Measurements from ENCODE around the gene AKT2.
A peak's percentile ranks its signal among the peaks of the same experiment; 100 is the strongest.
"Not testable (repeated sequence)": the region's sequence is repeated elsewhere in the genome, so short reads cannot be mapped to it uniquely, and the experiment has no call there.

The AKT2 gene

GRCh38 chr19:40284501-40285352 lies at the start of gene AKT2:
AKT2 (minus strand) TSS chr19:40285345; CDS start chr19:40265267, 20,078 bp downstream.
- DNase-seq (ENCODE audit: low spot score) = peak; percentile 43

GRCh38 chr19:40333083-40333482 lies 47.9 kb upstream of the AKT2 start:
- DNase-seq (ENCODE audit: low spot score) = not testable (repeated sequence)

GRCh38 chr19:40332669-40333068 lies 47.5 kb upstream of the AKT2 start:
- no peak for DNase-seq (ENCODE audit: low spot score)

DNA sequence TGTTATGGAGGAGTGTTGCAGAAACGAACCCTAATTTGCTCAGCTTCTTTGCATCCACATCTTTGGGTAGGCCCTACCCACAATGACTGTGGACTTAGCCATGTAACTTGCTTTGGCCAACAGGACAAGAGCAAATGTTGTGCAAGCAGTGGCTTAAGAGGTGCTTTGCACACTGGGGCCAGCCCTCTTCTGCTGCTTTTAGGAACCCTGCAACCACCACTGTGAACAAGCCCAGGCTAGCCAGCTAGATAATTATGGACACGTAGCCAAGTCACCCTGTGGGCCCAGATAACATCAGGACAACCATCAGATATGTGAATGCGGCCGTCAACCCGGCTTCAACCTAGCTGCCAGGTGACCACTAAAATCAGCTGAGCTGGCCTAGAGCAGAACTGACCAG lies 45.9 kb upstream of the AKT2 start:
- no peak for DNase-seq (ENCODE audit: low spot score)

- DNase-seq (ENCODE audit: low spot score) = no peak
These were observed 41.1 kb upstream of the AKT2 start for GRCh38 chr19:40326201-40326600.

- no peak for DNase-seq (ENCODE audit: low spot score)
These were observed 38.6 kb upstream of the AKT2 start for GRCh38 chr19:40323705-40324104.

DNA sequence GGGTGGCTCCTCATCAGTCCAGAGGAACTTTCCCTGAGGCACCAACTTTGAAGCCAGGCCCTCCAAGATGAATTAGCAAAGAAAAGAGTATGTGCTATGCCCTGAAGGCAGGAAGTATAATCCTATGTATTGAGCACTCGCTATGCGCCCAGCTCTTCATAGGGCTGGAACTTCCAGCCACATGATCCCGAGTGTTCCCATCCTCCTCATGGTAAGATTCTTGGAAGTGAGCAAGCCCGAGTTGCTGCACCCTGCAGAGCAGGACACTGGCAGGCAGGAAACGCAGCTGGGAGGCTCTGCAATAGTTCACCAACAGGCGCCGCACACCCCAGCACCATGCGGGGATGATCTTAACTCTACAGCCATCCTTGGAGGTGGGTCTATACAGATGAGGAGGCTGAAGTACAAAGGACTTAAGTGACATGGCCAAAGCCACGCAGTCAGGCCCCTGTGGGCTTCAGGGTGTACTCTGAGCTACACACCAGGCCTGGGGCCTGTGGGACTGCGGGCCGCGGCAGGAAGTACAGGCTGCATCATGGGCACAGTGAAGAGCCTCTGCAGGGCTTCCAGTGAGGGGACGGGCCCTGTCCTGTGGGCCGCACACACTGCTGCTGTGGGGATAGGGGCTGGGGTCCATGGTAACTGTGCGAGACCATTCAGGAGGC lies 37.9 kb upstream of the AKT2 start:
- DNase-seq (ENCODE audit: low spot score) = no peak

DNA sequence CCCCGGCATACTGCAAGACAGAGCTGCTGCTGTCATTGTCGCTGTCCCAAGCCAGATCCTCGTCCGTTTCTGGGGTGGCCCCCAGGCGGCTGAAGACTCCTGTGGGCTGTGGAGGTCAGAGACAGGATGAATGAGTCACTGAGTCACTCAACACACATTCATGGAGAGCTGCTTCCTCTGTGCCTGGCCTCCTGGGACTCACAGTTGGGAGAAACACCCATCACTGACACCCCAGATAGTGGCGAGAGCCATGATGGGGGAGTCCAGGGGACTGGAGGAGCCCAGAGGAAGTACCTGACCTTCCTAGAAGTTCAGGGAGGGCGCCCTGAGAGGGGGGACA lies 37.1 kb upstream of the AKT2 start:
- no peak for DNase-seq (ENCODE audit: low spot score)

GRCh38 chr19:40321566-40322270 lies 36.6 kb upstream of the AKT2 start:
- DNase-seq (ENCODE audit: low spot score) = no peak

DNA sequence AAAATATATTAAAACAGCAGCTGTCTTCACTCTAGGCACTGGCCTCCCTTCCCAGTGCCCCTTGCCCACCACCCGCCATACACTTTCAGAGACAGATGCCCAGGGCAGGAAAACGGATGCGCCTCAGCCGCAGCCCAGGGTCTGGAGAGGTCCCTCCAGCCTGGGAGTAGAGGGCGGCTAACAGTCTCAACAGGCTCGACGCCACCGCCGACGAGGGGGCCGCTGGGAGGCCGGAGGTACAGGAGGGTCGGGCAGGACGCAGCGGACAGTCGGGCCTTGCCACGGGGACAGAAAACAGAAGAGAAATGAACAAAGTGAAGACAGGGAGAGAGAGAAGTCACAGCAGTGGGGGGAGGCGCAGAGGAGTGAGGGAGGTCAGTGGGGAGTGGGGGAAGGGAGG lies 35.9 kb upstream of the AKT2 start:
- no peak for DNase-seq (ENCODE audit: low spot score)

GRCh38 chr19:40320558-40320935 lies 35.4 kb upstream of the AKT2 start:
- no peak for DNase-seq (ENCODE audit: low spot score)

GRCh38 chr19:40317338-40317737 lies 32.2 kb upstream of the AKT2 start:
- no peak for DNase-seq (ENCODE audit: low spot score)

GRCh38 chr19:40315812-40316470 lies 30.8 kb upstream of the AKT2 start:
- no peak for DNase-seq (ENCODE audit: low spot score)

DNA sequence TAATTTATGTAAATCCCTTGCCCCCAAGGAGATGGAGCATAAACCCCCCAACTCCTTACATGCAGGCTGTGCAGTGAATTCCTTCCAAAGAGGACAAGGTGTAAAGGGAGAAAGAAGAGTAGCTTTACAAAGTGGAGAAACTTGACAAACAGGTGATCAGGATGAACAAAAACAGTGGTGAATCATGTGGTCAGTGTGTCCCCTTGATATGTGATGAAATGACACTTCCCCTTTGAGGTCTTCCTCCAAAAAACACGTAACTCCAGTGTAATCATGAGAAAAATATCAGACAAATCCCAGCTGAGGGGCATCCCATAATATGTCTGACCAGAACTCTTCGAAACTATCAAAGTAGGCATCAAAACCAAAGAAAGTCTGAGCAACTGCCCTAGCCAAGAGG lies 29.5 kb upstream of the AKT2 start:
- DNase-seq (ENCODE audit: low spot score) = no peak

GRCh38 chr19:40313229-40313983 lies 28.3 kb upstream of the AKT2 start:
- no peak for DNase-seq (ENCODE audit: low spot score)

- no peak for DNase-seq (ENCODE audit: low spot score)
These were observed 27.4 kb upstream of the AKT2 start for GRCh38 chr19:40312533-40312932.

DNA sequence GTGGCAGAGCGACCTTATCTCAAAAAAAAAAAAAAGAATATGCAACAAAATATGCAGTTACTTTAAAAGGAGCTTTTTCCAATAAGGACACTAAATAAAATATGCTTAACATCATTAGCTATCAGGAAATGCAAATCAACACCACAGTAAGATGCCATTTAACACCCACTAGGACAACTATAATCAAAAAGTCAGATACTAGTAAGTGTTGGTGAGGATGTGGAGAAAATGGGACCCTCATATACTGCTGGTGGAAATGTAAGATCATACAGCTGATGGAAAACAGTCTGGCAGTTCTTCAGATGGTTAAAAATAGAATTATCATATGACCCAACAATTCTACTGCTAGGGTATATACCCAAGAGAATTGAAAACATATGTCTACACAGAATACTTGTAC lies 24.5 kb upstream of the AKT2 start:
- DNase-seq (ENCODE audit: low spot score) = no peak

DNA sequence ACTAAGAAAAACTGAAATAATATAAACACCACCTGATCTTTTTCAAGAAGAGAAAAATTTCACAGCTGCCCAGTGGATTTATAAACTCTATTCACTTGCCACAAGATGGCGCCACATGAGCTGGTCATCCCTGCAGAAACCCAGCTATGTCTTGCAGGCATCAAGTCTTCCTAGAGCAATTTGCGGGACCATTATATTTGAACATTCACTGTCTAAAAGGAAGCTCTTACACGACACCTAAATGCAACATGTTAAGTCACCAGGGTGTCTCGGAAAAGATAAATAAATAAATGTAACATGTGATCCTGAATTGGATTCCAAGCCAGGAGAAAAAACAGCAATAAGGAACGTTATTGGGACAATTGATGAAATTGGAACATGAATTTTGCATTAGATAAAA lies 20.3 kb upstream of the AKT2 start:
- DNase-seq (ENCODE audit: low spot score) = peak; percentile 70

DNA sequence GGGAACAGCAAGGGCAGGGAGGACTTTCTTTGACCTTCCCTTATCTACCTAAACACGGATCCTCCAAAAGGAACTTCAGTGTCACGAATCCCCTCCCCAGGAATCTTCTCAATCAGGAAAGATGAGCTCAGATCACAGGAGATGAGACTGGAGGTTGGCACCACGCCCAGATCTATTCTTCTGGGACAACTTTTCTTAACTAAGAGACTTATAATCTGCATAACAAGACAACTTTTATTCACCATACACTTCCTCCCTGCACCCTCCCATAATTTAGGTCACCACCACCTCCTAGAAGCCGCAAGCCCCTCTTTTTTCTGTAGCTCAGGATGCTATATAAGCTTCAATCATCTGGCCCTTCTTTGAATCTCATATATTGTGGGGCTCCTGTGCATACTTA lies 19.2 kb upstream of the AKT2 start:
- no peak for DNase-seq (ENCODE audit: low spot score)

DNA sequence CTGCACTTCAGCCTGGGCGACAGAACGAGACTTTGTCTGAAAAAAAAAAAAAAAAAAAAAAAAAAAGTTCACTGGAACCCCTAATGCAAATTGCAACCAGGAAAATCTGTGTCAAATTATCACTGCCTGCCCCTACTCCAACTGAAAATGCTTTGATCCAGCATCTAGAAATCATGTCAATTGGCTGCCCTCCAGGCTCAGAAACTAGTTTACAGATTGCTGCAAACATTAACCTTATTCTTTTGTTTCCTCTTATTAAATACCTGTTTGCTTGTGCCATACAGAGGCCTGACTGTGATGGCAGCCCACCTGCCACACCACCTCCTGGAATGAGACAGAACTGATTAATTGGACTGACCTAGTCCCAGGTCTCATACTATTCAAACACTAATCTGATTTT lies 18.6 kb upstream of the AKT2 start:
- no peak for DNase-seq (ENCODE audit: low spot score)

DNA sequence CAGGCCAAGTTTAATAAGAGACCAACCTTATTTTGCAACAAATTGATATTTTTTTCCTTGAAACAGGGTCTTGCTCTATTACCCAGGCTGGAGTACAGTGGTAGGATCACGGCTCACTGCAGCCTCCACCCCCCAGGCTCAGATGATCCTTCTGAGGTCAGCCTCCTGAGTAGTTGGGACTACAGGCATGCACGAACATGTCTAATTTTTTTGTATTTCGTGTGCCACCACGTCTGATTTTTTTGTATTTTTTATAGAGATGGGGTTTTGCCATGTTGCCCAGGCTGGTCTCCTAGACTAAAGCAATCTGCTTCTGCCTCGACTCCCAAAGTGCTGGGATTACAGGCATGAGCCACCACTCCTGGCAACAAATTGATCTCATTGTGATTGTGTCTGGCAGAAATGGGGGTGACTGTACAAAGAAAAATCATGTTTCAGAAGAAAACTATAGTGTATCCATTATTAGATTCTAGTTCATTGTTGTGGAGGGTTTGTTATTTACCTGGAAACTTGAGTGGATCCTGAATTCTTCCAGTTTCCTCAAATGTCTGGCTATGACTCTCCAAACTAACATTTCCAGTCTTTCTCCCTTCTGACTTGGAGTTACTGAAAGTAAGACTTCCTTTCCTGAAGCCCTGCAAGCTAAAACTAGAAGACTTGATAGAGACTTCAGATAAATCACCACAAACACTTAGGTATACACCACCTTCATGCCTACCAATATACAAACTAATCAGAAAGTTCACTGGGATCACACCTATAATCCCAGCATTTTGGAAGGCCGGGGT lies 17.3 kb upstream of the AKT2 start:
- no peak for DNase-seq (ENCODE audit: low spot score)
